K562 (cell line): Measurements from ENCODE around the gene SPTBN4. TPM values are rescaled to one million over a fixed set of nuclear protein-coding genes. Genes with fewer than 3 reads are reported as not detected.
A peak's percentile ranks its signal among the peaks of the same experiment; 100 is the strongest.

Experiments
- ATAC-seq: fragments of 200-7000 bp; cut with Tn5 transposase; 3 replicates; pipeline ENCODE4 v1.9.1; 2020; ENCODE audit warnings: moderate library complexity
- BruUV-seq: library from RNA; stranded (reverse); fragments of 400-500 nt; replicated peaks from 2 replicates; lab custom pipeline; 2021; lab: Mats Ljungman, UMichigan
- CTCF ChIA-PET: fragments of 300-600 bp; formaldehyde crosslinking; extraction: SDS; loops from one replicate; lab custom pipeline; 2021; ENCODE audit warnings: low intra/inter-chr PET ratio; lab: Yijun Ruan, JAX
- POLR2A ChIA-PET: fragments of 300-600, 350-650 bp; sonication (Branson Sonifier 250); formaldehyde crosslinking; extraction: SDS; loops from one replicate; lab custom pipeline; 2021; ENCODE audit warnings: antibody characterized with exemption, inconsistent platforms; lab: Yijun Ruan, JAX
- DNase-seq, 4 experiments: peaks; one replicate each; pipeline versions ENCODE4 v3.0.0 to v3.0.0-alpha.2; 2011 to 2018; ENCODE audit warnings: low spot score in 3 of 4, mixed read lengths in 3 of 4; ENCODE audit errors: extremely low read depth in 1 of 4
- FAIRE-seq: peaks from 2 replicates; lab custom pipeline; 2011; peaks lifted over from hg19 to GRCh38; lab: Jason Lieb, UNC
- H2AFZ ChIP-seq: 2 replicates; pipeline ENCODE4 v1.6.0; 2011; ENCODE audit warnings: low read depth, low read length, control low read depth, inconsistent platforms
- H3K27ac ChIP-seq: fragments of 200-600 bp; 3 replicates; pipeline ENCODE4 v1.8.0; 2011; ENCODE audit warnings: low read depth, mild to moderate bottlenecking, control low read depth, inconsistent platforms, low read length, moderate library complexity, mixed read lengths; ENCODE audit errors: extremely low read depth
- H3K27me3 ChIP-seq, 2 experiments: fragments of 300-600 bp in 1 of 2; 2 replicates in 1 of 2; 3 replicates in 1 of 2; pipeline versions ENCODE4 v1.6.0 to v1.8.0; 2011; ENCODE audit warnings: inconsistent platforms in 2 of 2, low read length in 2 of 2, mild to moderate bottlenecking in 1 of 2, mixed read lengths in 1 of 2, moderate library complexity in 1 of 2; ENCODE audit not compliant: control insufficient read depth in 2 of 2, insufficient read depth in 2 of 2
- H3K36me3 ChIP-seq: fragments of 300-600 bp; 3 replicates; pipeline ENCODE4 v1.8.0; 2011; ENCODE audit warnings: mild to moderate bottlenecking, low read length, inconsistent platforms; ENCODE audit not compliant: control insufficient read depth, insufficient read depth
- H3K4me1 ChIP-seq, 2 experiments: fragments of 200-600 bp in 1 of 2; replicated peaks in 1 of 2; 2 replicates in 1 of 2; 3 replicates in 1 of 2; pipeline versions ENCODE4 v1.5.1 to v1.8.0; 2011; ENCODE audit warnings: inconsistent platforms in 2 of 2, low read length in 2 of 2, mild to moderate bottlenecking in 1 of 2, mixed read lengths in 1 of 2, moderate library complexity in 1 of 2; ENCODE audit not compliant: control insufficient read depth in 2 of 2, insufficient read depth in 2 of 2
- H3K4me2 ChIP-seq: 2 replicates; pipeline ENCODE4 v1.6.1; 2011; ENCODE audit warnings: low read length, control low read depth, inconsistent platforms, mixed read lengths; ENCODE audit not compliant: insufficient read depth
- H3K4me3 ChIP-seq: fragments of 200-600 bp; sonication (generic), shearing (Covaris generic); 2 replicates; pipeline ENCODE4 v1.5.1; 2016; ENCODE audit warnings: control low read depth, inconsistent platforms
- H3K79me2 ChIP-seq: fragments of 200-600 bp; 3 replicates; pipeline ENCODE4 v1.8.0; 2011; ENCODE audit warnings: low read length, inconsistent platforms; ENCODE audit not compliant: control insufficient read depth, insufficient read depth
- H3K9ac ChIP-seq, 2 experiments: 2 replicates each; pipeline versions ENCODE4 v1.6.0 to v1.6.1; 2011; ENCODE audit warnings: low read depth in 2 of 2, low read length in 2 of 2, control low read depth in 1 of 2, inconsistent platforms in 1 of 2, mild to moderate bottlenecking in 1 of 2, mixed read lengths in 1 of 2; ENCODE audit not compliant: insufficient read depth in 1 of 2
- H3K9me1 ChIP-seq: one replicate; pipeline ENCODE4 v1.6.0; 2011; ENCODE audit warnings: inconsistent platforms, mild to moderate bottlenecking, low read length, moderate library complexity; ENCODE audit not compliant: control insufficient read depth, insufficient read depth
- H3K9me3 ChIP-seq: replicated peaks from 2 replicates; pipeline ENCODE4 v1.5.1; 2011; ENCODE audit warnings: low read depth, low read length, inconsistent platforms; ENCODE audit not compliant: control insufficient read depth, insufficient read depth
- H4K20me1 ChIP-seq: replicated peaks from 2 replicates; pipeline ENCODE4 v1.6.1; 2011; ENCODE audit warnings: low read length, inconsistent platforms, mixed read lengths; ENCODE audit not compliant: control insufficient read depth, insufficient read depth
- ZBTB33 ChIP-seq: sonication (generic); formaldehyde crosslinking; IDR thresholded peaks from 2 replicates; pipeline ENCODE4 v1.8.1; 2023; ENCODE audit warnings: mild to moderate bottlenecking, missing genetic modification reagents
- ZNF395 ChIP-seq: fragments of 200-800 bp; sonication (Bioruptor generic); IDR thresholded peaks from 2 replicates; pipeline ENCODE4 v1.6.1; 2017; ENCODE audit warnings: missing genetic modification characterization, missing compliant biosample characterization
- WGBS: fragments of 100-300 bp; shearing (Covaris generic); methylation state at CpG from one replicate; pipeline ENCODE4 v1.1.6; 2016; ENCODE audit warnings: low coverage, mixed read lengths; ENCODE audit not compliant: insufficient coverage; ENCODE audit errors: missing lambda C conversion rate; 5-methylcytosine and 5-hydroxymethylcytosine counted together
- in situ Hi-C: fragments of 300-500 bp; cut with MboI; formaldehyde crosslinking; loops from 4 replicates; pipeline ENCODE4 v1.15.0; 2018; ENCODE audit warnings: inconsistent platforms, mixed read lengths
- intact Hi-C: fragments of 100-400 bp; cut with micrococcal nuclease; formaldehyde crosslinking; loops from 2 replicates; pipeline ENCODE4 v1.14.2; 2022
- polyA plus RNA-seq, 8 experiments: library from polyadenylated mRNA; depleted of rRNA in 4 of 8; stranded (reverse) in 5 of 8; unstranded in 3 of 8; fragments of >200 nt; fragmentation: Nextera tagmentation in 2 of 8; fragmentation: Illumina TruSeq in 1 of 8; extraction: Ambion mirVana in 2 of 8; extraction: Trizol in 1 of 8; gene quantifications; 2 replicates each; pipeline versions ENCODE4 v1.2.1 to v1.2.3, GENCODE V29; 2011 to 2014; ENCODE audit warnings: inconsistent platforms in 1 of 8, missing spikeins in 1 of 8
- total RNA-seq, 7 experiments: library from RNA; depleted of rRNA in 6 of 7; stranded (reverse); fragments of >200 nt in 6 of 7; fragmentation: Illumina TruSeq in 2 of 7; extraction: Trizol in 2 of 7; gene quantifications; 2 replicates each; pipeline versions ENCODE4 v1.2.1 to v1.2.3, GENCODE V29; 2011 to 2021; ENCODE audit warnings: low replicate concordance in 1 of 7

SPTBN4 gene
- total and polyA plus RNA-seq, 9 of the 15 experiments (the other 6 are each of a cell fraction or from before 2014, with no cell fraction given), result 0.01 to 1.5 (median 0.86) TPM

DNA sequence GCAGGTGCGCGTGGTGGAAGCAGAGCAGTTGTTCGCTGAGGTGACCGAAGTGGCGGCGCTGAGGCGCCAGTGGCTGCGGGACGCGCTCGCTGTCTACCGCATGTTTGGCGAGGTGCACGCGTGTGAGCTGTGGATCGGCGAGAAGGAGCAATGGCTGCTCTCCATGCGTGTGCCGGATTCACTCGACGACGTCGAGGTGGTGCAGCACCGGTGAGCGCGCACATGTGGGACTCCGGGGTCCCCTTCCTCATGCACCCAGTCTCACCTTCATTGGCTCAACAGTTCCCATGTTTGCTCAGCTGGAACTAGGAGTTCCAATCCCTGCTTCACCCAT, 46.5 kb downstream of the SPTBN4 start:
- Histone ChIP-seq H3K4me1 (peaks cover 4 to 10% of the 10 kb centered on the region in 2 experiments; a peak in 3 of 5 replicates), H3K9me3 (no peaks in the 10 kb centered on the region), H3K27ac (no peak overlapping the region), H3K4me3 (no peak overlapping the region), H3K36me3 (no peaks in the 10 kb centered on the region), H3K9me1 (no peaks in the 10 kb centered on the region), H3K4me2 (no peak overlapping the region), H3K27me3 (no peaks in the 10 kb centered on the region), H3K79me2 (no peaks in the 10 kb centered on the region), H2AFZ (no peak overlapping the region), H4K20me1 (no peaks in the 10 kb centered on the region), H3K9ac (no peak overlapping the region)
- in situ Hi-C loops, result no loop called here
- no peak for DNase-seq
- TF ChIP-seq ZNF395 (CRISPR knock-in tag), result no peak
- TF ChIP-seq ZBTB33 (CRISPR knock-in tag), result peak; percentile 93
- no peak for FAIRE-seq
- ChIA-PET POLR2A (interaction anchor here (0.9 kb wide), 1 partner anchor 8 kb away, joined by 3 read pairs; no protein-coding TSS in a partner anchor), CTCF (no interaction called here)
- BruUV-seq, result no TSS peak
- intact Hi-C loops, result no loop called here
- WGBS, result 93% methylated on average over 11 of the region's 27 CpGs
- no peak for ATAC-seq
